ENCODE data around the gene LSM7. TPM values are rescaled to one million over a fixed set of nuclear protein-coding genes. Genes with fewer than 3 reads are reported as not detected.

The LSM7 gene
- total RNA-seq, 1 donor from 2014 or later, result 144 TPM

DNA sequence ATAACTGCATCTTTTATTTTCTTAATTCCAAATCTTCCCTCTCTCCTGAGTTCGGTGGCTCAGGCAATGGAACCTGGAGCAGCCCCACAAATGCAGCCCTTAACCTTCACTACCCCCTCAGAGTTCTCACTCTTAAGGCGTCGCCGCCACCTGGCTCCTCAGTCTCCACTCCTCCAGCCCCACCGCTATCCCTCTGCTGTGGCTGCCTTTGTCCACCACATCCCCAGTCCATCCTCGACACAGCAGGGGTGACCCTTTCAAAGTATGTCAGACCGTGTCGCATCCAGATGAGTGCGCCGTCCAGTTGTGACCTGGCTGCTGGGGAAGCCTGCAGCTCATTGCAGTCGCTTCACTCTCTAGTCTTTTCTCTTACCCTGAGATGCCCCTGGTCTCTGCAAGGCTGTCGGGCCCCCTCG lies 1.1 kb upstream of the LSM7 start:
- no peaks in the 10 kb centered on the region for H3K27me3 ChIP-seq (ENCODE audit: control insufficient read depth, insufficient read depth, low read length)
- no peak for DNase-seq (ENCODE audit: low read depth)
- no peak for TF ChIP-seq CTCF (IDR thresholded peaks at IDR 0.05; ENCODE audit: insufficient read depth, low read length, poor library complexity, severe bottlenecking)
- H3K36me3 ChIP-seq (ENCODE audit: control insufficient read depth, insufficient read depth, low read length), result no peaks in the 10 kb centered on the region
- H3K4me3 ChIP-seq (ENCODE audit: low read depth, low read length), result peak overlapping the region; percentile 95

DNA sequence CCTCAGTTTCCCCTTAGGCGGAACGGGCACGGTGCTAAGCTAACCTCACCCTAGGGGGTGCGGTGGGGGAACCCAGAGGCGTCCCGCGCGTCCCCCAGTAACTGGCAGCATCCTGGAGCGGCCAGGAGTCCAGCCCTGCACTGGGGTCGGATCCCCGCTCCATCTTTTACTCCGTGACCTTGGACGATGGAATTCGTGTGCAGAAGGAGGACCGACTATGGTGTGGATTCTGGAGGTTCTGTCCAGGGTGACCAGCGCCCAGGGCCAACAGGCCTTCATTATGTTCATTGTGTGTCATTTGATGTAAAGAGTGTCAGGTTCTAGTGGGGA lies 728 bp upstream of the LSM7 start:
- no peaks in the 10 kb centered on the region for H3K27me3 ChIP-seq (ENCODE audit: control insufficient read depth, insufficient read depth, low read length)
- H3K4me3 ChIP-seq (ENCODE audit: low read depth, low read length), result peak overlapping the region; percentile 95
- no peaks in the 10 kb centered on the region for H3K36me3 ChIP-seq (ENCODE audit: control insufficient read depth, insufficient read depth, low read length)
- no peak for DNase-seq (ENCODE audit: low read depth)
- no peak for TF ChIP-seq CTCF (IDR thresholded peaks at IDR 0.05; ENCODE audit: insufficient read depth, low read length, poor library complexity, severe bottlenecking)

DNA sequence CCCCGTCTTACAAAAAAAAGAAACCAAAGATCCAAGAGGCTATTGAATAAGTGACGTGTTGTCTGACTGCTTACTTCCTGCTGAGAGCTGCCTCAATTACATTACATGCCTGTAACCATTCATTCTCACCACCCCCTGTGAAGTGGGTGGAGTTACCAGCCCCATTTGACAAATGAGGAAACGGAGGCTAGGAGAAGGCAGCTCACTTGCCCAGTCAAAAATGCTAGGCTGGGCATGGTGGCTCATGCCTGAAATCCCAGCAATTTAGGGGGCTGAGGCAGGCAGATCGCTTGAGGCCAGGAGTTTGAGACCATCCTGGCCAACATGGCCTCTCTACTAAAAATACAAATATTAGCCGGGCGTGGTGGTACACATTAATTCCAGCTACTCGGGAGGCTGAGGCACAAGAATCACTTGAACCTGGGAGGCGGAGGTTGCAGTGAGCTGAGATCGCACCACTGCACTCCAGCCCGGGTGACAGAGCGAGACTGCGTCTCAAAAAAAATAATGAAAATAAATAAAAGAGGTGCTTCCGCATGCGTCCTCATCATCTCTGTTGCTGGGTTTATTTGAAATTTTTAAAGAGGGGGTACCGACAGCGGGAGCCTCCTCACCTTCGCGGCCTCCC lies 499 bp downstream of the LSM7 start:
- TF ChIP-seq CTCF (IDR thresholded peaks at IDR 0.05; ENCODE audit: insufficient read depth, low read length, poor library complexity, severe bottlenecking), result no peak
- H3K4me3 ChIP-seq (ENCODE audit: low read depth, low read length), result peak overlapping the region; percentile 95
- H3K36me3 ChIP-seq (ENCODE audit: control insufficient read depth, insufficient read depth, low read length), result no peaks in the 10 kb centered on the region
- no peaks in the 10 kb centered on the region for H3K27me3 ChIP-seq (ENCODE audit: control insufficient read depth, insufficient read depth, low read length)
- DNase-seq (ENCODE audit: low read depth), result peak; percentile 63

DNA sequence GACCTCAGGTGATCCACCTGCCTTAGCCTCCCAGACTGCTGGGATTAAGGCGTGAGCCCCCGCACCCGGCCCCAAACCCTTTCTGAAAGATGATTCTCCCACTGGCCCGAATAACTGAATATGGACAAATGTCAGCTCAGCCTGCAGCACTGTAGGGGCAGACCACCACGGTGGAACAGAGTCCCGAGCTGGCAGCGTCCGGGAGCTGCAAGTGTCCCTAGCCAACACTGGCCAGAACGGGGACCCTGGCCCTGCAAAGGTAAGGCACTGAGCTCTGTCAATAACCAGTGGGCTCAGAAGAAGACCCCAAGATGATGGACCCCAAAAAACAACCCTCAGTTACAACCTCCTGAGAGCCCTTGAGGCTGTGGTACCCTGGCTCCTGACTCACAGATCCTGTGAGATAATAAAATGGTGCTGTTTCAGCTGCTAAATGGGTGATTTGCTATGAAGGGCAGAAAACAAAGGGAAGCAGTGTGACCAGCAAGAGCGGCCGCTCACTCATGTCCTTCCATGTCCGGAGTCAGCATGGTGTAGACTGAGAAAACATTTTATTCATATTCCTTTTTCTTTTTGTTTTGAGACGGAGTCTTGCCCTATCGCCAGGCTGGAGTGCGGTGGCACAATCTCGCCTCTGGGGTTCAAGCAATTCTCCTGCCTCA lies 1.6 kb downstream of the LSM7 start:
- no peak for DNase-seq (ENCODE audit: low read depth)
- H3K36me3 ChIP-seq (ENCODE audit: control insufficient read depth, insufficient read depth, low read length), result no peaks in the 10 kb centered on the region
- H3K4me3 ChIP-seq (ENCODE audit: low read depth, low read length), result no peak overlapping the region
- no peaks in the 10 kb centered on the region for H3K27me3 ChIP-seq (ENCODE audit: control insufficient read depth, insufficient read depth, low read length)
- no peak for TF ChIP-seq CTCF (IDR thresholded peaks at IDR 0.05; ENCODE audit: insufficient read depth, low read length, poor library complexity, severe bottlenecking)

GRCh38 chr19:2325281-2326046 lies 2.9 kb downstream of the LSM7 start:
- no peak for TF ChIP-seq CTCF (IDR thresholded peaks at IDR 0.05; ENCODE audit: insufficient read depth, low read length, poor library complexity, severe bottlenecking)
- no peak for DNase-seq (ENCODE audit: low read depth)
- no peaks in the 10 kb centered on the region for H3K36me3 ChIP-seq (ENCODE audit: control insufficient read depth, insufficient read depth, low read length)

More at GRCh38 chr19:2325281-2326046, 2.9 kb downstream of the LSM7 start:
- Histone ChIP-seq H3K27me3 (ENCODE audit: control insufficient read depth, insufficient read depth, low read length) (no peaks in the 10 kb centered on the region), H3K4me3 (ENCODE audit: low read depth, low read length) (no peak overlapping the region)
